HuH-7 (cell line): ENCODE measurements around the gene KCNT1.

Source experiments
- DNase-seq: peaks from one replicate; pipeline ENCODE4 v3.0.0; 2011; ENCODE audit warnings: low spot score

The KCNT1 gene

GRCh38 chr9:135782946-135783345 is 81.0 kb downstream of the KCNT1 start:
- no peak for DNase-seq

GRCh38 chr9:135783540-135784245 is 81.7 kb downstream of the KCNT1 start:
- DNase-seq = peak; percentile 72

DNA sequence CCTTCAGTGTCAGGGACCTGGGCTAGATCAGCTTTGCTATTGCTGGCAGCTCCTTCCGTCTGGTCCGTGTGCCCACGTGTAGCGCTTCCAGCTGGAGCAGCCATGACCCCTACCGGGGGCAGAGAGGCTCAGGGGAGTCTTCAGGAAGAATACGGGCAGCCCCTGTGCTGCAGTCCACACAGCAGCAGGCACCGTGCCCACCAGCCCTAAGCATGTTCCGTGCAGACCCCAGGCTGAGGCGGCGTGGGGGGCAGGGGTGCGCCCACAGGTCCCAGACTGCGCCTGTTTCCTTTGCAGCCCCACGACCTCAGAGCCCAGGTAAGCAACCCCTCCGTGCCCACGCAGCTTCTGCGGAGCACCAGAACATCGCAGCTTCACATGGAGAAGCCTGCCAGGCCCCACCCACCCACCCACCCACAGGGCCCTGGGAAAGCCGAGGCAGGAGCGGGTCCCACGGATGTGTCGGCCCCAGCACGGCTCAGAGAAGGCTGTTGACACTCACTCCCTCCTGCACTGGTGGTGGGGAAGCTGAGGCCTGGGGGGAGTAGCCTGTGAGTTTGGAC is 83.1 kb downstream of the KCNT1 start:
- no peak for DNase-seq

GRCh38 chr9:135786146-135786690 is 84.2 kb downstream of the KCNT1 start:
- no peak for DNase-seq

DNA sequence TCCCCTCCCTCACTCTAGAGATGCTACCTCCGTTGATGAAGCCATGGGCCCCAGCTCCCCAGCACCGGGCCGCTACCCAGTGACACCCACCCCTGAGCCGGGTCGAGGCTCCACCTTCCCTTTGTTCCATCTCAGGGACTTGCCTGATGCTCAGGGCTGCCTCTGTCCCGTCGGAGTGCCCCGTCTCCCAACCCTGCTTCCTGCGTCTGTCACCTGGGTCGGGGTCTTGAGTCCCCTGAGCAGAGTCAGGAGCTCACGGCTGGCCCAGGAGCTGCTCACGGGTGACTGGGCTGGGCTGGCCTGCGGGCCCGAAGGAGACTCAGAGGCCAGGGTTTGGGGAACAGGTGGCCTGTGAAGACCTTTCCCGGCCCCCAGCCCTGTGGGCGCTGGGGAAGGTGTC is 85.3 kb downstream of the KCNT1 start:
- DNase-seq = no peak

- DNase-seq = no peak
These were observed 86.0 kb downstream of the KCNT1 start for GRCh38 chr9:135787776-135788575.

DNA sequence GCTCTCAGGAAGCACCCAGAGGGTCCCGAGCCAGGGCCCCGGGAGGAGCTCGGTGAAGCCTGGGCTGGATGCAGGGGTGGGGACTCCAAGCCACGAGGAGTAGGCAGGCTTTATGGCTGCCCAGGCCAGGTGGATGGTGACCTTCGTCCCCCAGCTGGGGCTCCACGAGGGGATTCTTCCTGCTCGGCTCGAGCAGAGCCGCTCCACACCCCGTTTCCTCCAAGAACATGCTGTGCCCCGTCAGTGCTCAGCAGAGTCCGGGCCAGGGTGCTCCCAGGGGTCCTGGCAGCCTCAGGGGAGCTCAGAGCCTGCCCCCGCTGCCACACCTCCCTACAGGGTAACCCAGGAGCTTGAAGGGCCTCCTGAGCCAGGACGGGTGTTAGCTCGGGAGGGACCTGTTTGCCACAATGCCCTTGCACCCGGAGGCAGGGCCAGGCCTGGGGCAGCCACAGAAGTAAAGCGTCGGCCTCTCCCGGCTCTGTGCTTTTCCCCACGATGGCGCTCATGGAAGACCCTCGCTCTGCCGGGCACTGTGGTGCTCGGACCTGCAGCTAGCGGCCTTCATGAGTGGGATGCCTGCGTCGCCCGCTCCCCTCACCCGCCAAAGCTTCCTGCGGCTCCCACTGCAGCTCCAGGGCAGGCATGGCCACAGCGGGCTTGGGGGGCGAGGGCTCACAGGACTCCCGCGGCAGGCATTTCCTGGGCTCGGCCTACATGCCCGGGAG is 86.8 kb downstream of the KCNT1 start:
- DNase-seq = peak; percentile 64

DNA sequence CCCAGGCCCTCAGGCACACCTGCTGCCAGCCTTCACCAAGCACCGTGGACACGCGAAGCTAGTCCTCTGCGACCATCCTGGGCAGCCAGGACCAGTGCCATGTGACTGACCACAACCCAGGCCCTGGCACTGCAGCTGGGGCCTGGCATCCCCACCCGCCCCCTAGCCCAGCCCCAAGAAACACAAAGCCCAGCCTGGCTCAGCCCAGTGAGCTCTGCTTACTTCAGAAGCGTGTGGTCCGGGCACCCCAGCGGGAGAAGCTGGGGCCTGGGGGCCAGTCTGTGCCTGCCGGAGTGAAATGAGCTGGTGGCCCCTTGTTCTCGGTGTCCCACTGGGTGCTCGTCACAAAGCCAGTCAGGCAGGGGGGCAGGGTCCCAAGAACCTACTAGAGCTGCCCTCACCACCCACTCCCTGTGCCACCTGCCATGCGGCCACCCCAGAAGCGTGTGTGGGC is 87.9 kb downstream of the KCNT1 start:
- DNase-seq = no peak

DNA sequence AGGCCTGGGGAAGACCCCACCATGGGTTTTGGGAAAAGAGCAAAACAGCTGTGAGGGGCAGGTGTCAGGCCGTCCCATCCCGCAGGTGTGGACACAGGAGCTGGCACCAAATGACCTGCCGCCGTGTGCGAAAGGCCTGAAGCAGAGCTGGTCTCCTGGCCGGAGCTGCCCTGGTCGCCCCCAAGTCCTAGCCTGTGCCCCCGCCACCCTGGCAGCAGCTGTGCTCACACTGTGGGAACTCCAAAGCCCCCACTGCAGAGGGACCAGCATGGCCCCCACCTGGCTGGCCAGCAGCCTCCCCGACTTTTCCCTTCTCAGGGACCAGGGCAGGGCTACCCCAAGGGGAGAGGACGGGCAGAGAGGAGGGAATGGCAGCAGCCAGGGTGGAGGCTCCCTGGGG is 88.4 kb downstream of the KCNT1 start:
- DNase-seq = no peak

DNA sequence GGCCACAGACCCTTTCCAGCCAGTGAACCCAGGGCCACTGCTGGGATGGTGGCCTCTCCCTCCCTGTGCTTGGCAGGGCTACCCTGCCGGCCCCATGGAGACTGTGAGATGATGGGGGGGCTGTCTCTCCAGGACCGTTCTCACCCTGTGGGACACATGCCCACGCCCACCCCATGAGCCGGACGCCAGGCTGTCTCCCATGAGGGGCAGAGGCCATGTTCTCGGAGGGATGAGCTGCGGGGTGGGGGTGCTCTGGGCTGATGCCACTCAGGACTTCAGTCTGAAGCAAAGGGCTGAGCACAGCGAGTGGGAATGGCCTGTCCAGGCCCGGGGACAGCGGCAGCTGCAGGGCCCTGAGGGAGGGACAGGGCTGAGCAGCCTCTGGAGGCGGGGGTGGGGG is 88.9 kb downstream of the KCNT1 start:
- no peak for DNase-seq

DNA sequence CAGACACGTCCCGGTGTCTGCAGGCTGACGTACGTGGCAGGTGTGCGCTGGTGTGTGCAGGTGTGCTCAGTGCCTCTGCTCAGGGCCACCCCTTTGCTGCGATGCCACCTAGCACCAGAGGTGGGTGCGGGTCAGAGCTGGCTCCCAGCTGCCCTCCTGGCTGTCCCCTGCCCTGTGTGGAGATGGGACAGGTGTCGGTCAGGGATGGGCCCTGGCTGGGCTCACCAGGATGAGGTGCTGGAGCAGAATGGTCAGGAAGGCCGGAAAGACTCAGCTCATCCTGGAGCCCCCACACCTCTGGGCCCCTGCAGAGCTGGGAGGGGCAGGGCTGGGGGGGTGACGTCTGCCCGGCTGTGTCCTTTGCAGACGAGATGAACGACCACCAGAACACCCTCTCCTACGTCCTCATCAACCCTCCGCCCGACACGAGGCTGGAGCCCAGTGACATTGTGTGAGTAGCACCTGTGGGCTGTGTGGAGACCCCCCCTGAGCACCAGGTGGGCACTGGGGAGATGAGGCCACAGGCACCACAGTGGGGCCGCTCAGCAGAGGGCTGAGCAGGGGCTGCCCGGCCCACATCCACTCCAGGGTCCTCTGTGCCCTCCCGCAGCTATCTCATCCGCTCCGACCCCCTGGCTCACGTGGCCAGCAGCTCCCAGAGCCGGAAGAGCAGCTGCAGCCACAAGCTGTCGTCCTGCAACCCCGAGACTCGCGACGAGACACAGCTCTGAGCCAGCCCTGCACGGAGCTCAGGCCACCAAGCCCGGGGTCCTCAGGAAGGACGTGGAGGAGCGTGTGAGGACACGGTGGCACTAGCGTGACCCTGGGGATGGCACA is 89.7 kb downstream of the KCNT1 start:
- no peak for DNase-seq

DNA sequence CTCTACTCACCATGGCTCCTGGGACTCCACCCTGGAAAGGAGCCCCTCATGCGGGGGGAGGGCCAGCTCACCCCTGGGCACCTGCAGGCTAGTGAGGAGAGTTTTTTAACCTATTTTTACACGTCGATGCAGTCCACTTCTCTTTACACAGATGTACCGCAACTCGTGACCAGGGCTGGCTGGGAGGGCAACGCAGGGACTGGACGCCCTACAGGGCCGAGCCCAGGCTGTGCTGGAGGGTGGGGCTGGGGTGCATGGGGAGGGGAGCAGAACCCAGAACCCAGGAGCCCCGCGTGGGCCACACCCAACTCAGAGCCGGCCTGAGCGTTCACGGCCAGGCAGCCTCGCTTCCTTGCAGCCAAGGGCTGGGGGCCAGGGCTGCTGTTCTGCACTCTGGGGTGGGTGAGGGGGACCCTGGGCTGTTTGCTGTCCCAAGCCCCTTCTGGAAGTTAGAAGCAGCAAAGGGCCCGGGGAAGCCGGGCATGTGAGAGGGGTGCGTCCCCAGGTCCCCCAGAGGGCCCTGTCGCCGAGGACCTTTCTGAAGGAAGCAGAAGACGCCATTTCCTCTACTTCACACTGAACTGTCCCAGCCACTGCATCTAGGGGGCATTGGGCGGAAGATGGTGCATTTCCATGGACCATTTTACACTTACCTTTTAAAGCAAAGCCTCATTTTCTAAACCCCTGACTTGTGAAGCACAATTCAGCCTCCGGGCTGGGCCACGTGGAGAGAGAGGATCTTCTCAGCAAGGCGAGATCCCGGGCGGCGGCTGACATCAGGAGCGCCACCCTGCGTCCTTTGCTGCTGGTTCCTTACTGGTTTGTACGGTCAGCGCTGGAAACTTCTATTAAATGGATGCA is 90.5 kb downstream of the KCNT1 start:
- peak; percentile 73 for DNase-seq

GRCh38 chr9:135793221-135794056 is 91.5 kb downstream of the KCNT1 start:
- no peak for DNase-seq

GRCh38 chr9:135794057-135794335 is 92.0 kb downstream of the KCNT1 start:
- no peak for DNase-seq

DNA sequence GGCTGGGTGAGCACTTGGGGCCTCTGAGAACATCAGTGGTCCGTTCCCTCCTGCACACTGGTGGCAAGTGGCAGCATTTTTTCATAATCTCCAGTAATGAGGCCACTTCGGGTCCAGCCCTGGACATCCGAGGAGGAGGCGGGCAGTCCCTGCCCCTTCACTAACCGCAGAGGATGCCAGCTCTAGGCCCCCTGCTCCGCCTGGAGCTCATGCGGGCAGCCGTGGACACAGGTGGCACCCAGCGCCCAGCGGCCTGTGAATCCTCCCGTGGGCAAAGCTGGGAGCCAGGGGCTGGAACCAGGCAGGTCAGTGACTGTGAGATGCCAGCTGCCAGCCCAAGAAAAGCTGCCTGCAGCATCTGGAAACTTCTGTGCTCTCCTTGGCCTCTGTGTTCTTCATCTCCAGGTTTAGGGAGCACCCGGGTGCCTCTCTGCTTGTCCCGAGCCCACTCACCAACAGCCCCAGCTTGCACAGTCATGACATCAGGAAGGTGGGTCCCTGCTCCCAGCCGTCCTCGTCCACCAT is 92.4 kb downstream of the KCNT1 start:
- no peak for DNase-seq

DNA sequence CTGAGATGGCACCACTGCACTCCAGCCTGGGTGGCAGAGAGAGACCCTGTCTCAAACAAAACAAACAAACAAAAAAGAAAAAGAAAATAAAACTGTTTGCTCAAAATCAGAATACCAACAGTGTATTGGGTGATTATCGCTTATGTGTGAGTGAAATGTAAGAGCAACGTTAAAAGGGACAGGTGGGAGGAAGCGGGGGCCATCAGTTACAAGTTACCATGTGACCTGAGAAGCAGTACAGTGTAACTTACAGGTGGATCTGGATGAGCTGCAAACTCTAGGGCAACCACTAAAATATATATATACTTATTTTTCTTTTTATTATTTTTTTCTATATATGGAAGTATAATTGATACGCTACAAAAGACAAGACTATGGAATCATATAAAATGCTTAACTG is 93.4 kb downstream of the KCNT1 start:
- DNase-seq = no peak

- DNase-seq = no peak
These were observed 95.0 kb downstream of the KCNT1 start for GRCh38 chr9:135796784-135797485.

DNA sequence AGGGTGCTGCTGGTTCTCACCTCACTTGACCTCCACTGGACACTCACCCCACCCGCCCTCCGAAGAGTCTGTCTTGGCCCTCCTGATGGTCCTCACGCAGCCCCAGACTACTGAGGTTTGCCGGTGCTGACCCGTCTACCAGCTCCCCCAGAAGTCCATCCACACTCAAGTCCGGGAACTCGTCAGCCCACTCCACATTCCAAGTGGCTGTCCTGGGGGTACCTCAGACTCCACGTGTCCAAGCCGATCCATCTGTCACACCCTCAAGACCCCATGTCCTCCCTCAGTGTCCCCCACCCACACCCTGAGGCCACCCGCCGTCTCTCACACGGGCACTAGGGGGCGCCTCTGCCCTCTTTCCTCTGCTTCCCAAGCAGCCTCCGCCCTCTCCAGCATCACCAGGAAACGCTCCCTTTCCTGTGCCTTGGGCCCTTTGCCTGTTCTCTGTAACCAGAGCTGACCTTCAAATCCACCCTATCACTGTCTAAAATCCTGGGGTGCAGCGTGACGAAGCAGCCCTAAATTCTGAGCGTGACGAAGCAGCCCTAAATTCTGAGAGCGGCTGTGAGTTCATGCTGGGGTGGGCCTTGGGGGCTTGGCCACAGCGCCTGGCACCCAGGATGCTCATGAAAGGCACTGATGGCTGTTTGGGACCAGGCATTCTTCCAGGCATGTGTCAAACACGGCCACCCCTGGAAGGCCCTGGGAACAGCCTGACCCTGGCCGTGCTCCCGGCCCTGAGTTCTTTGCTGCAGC is 95.7 kb downstream of the KCNT1 start:
- DNase-seq = peak; percentile 93
